ENCODE measurements around the gene CWC27.

CWC27 gene

DNA sequence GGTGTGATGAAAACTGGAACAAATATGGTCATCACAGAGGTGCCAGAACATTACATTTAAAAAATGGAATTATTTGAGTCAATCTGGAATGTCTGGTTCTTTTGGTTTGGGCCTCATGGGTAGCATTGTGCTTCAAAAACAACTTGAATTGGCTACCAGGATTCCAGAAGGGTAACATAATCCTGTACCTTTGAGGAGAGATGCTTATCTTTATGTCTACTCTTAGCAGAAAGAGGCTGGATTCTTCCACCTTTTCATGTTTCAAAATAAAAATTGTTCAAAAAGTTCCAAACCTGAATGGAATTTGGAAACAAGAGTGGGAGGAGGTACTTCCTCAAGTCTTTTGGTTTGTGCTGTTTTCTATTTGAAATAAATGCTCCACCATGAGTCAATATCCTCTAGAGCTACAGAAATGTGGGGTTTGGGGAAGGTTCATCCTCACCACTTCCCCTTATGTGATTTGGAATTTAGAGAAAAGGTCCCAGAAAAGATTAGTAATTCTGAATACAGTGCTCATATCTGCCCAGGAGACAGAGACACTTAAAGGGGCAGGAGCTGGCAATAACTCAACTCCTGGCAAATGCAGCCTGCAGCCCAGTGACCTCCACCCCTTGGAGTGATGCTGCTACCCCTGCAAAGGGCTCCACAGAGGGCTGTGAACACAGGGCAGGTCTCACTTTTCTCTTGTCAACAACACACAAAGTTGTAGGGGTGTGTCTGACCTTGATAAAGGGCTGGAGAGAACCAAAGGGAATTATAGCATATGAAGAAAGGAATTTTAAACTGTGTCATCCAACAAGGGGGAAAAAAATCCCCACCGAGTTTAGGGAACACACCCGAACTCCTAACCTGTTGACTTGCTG, 272.8 kb downstream of the CWC27 start:
- DNase-seq: no peak

DNA sequence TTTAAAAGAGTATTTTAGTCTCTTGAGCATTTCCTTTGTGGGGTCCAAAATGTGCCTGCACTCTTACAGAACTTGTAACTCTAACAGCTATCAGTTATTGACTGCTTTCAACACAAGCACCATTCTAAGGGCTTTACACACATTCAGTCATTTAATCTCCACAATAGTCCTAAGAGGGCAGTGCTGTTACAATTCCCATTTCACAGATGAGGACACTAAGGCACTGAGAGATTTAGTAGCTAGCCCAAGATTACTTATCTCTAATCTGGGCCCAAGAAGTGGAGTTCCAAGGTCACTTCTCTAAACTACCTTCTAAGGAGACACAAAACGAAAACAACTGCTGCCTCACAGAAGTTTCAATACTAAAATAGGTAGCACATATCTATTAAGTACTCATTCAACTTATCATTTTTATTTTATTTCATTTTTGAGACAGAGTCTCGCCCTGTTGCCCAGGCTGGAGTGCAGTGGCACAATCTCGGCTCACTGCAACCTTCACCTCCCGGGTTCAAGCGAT, 275.2 kb downstream of the CWC27 start:
- no peak for DNase-seq

GRCh38 chr5:65047225-65047624, 278.5 kb downstream of the CWC27 start:
- DNase-seq: no peak

GRCh38 chr5:65047948-65048690, 279.4 kb downstream of the CWC27 start:
- no peak for DNase-seq

- DNase-seq: no peak
Observed at GRCh38 chr5:65050140-65050539, 281.4 kb downstream of the CWC27 start.

DNA sequence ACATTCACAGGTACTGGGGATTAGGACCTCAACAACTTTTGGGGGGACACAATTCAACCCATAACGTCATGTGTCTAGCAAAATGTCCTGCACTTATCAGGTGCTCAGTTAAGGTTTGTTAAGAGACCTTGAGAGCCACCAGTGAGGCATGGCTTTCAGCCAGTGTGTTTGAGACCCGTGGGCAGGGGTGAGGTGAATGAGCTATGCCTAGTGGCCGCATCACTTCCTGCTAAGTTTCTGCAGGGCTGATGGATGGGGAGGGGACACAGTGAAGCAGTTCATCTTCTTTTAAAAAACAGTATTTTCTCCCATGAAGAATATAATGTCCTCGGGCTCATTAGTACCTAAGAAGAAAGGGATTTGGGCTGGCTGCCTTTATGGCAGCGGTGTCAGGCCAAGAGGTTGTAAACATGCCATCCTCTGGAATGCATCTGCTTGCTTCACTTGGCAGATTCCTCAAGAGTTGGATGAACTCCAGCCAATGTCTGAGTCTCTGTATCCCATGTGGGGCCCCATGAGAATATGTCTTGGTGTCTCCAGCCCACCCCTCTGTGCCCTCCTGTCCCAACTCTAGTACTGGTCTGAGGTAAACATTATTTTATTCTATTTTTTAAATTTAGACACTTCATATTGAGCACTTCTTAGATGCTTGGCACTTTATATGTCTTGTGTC, 282.2 kb downstream of the CWC27 start:
- no peak for DNase-seq

DNA sequence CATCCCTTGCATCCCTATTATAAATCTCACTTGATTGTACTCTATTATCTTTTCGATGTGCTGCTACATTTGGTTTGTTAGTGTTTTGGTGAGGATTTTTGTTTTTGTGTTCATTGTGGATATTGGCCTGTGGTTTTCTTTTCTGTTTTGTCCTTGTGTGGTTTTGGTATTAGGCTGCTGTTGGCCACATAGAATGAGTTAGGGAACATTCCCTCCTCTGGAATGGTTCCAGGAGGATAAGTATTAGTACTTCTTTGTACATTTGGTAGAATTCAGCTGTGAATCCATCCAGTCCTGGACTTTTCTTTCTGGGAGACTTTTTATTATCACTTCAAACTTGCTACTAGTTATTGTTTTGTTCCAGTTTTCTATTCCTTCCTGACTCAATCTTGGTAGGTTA, 287.2 kb downstream of the CWC27 start:
- DNase-seq: no peak

GRCh38 chr5:65059681-65060598, 291.2 kb downstream of the CWC27 start:
- DNase-seq: no peak

GRCh38 chr5:65061250-65061973, 292.7 kb downstream of the CWC27 start:
- no peak for DNase-seq

- DNase-seq: no peak
Observed at GRCh38 chr5:65061974-65062353, 293.2 kb downstream of the CWC27 start.

DNA sequence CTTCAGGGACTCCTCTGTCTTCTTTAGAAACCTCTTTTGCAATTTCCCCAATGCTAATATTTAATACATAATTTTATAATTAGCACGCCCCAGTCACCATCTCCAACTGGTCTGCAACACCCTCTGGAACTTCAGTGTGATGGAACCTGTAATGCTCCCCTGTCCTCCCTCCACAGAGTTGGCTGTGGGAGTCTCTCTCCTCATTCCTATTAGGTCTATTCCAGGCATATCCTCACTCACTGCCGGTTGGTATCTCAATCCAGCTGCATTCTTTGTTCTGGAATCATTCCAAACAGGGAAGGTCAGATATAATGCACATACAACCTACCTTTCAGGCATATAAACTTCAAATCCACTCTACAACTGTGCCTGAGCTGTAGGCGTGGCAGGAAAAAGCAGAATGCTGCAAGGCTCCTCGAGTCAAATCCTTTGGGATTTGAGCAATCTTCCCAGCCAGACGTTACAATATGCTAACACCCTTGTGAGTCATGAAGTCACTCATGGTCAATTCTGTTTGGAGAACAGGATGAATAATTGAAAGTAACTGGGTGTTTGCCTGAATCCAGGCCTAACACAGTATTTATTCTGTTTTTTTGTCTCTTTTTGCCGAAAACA, 293.8 kb downstream of the CWC27 start:
- DNase-seq: peak; percentile 14

- no peak for DNase-seq
Observed at GRCh38 chr5:65065001-65065511, 296.3 kb downstream of the CWC27 start.

- no peak for DNase-seq
Observed at GRCh38 chr5:65066387-65067146, 297.8 kb downstream of the CWC27 start.

GRCh38 chr5:65067147-65067506, 298.4 kb downstream of the CWC27 start:
- no peak for DNase-seq
